H9 (cell line): ENCODE data around the gene CCDC149. TPM values are rescaled to one million over a fixed set of nuclear protein-coding genes. Genes with fewer than 3 reads are reported as not detected.

ENCODE experiments used
- DNase-seq: peaks from one replicate; pipeline ENCODE4 v3.0.0-alpha.2; 2017
- H2AFZ ChIP-seq: one replicate; pipeline ENCODE4 v1.6.1; 2013; ENCODE audit warnings: mild to moderate bottlenecking, low read length, control low read depth, moderate library complexity
- H2AK5ac ChIP-seq: 2 replicates; pipeline ENCODE4 v1.6.1; 2013; ENCODE audit warnings: low read length, control low read depth, mixed read lengths; ENCODE audit not compliant: insufficient read length
- H2BK120ac ChIP-seq: one replicate; pipeline ENCODE4 v1.6.1; 2013; ENCODE audit warnings: low read depth, mild to moderate bottlenecking, low read length, control low read depth, inconsistent platforms; ENCODE audit not compliant: poor library complexity, severe bottlenecking
- H2BK12ac ChIP-seq: 2 replicates; pipeline ENCODE4 v1.6.1; 2013; ENCODE audit warnings: low read length, control low read depth, mixed read lengths, low read depth; ENCODE audit not compliant: insufficient read length
- H2BK15ac ChIP-seq: 2 replicates; pipeline ENCODE4 v1.6.1; 2013; ENCODE audit warnings: low read depth, low read length, control low read depth
- H2BK20ac ChIP-seq: one replicate; pipeline ENCODE4 v1.6.1; 2013; ENCODE audit warnings: low read depth, mild to moderate bottlenecking, low read length, control low read depth, inconsistent platforms; ENCODE audit not compliant: poor library complexity, severe bottlenecking
- H2BK5ac ChIP-seq: 2 replicates; pipeline ENCODE4 v1.6.1; 2013; ENCODE audit warnings: low read length, control low read depth, mixed read lengths; ENCODE audit not compliant: insufficient read length
- H3K14ac ChIP-seq: 2 replicates; pipeline ENCODE4 v1.6.1; 2013; ENCODE audit warnings: low read length, control low read depth; ENCODE audit not compliant: insufficient read depth
- H3K18ac ChIP-seq: 2 replicates; pipeline ENCODE4 v1.6.1; 2013; ENCODE audit warnings: low read depth, mild to moderate bottlenecking, mixed read lengths, low read length, control low read depth; ENCODE audit not compliant: insufficient read length
- H3K23ac ChIP-seq: 2 replicates; pipeline ENCODE4 v1.6.1; 2013; ENCODE audit warnings: low read length, control low read depth, mixed read lengths, low read depth; ENCODE audit not compliant: insufficient read length
- H3K23me2 ChIP-seq: 2 replicates; pipeline ENCODE4 v1.6.1; 2013; ENCODE audit warnings: low read depth, mild to moderate bottlenecking, mixed read lengths, low read length, control low read depth; ENCODE audit not compliant: insufficient read length, poor library complexity, severe bottlenecking
- H3K27ac ChIP-seq: 2 replicates; pipeline ENCODE4 v1.5.1; 2013; ENCODE audit warnings: low read length, control low read depth, mixed read lengths, low read depth; ENCODE audit not compliant: insufficient read length
- H3K27me3 ChIP-seq: 2 replicates; pipeline ENCODE4 v1.6.1; 2013; ENCODE audit warnings: low read length, control low read depth, inconsistent platforms; ENCODE audit not compliant: insufficient read depth
- H3K4ac ChIP-seq: 2 replicates; pipeline ENCODE4 v1.6.1; 2013; ENCODE audit warnings: low read depth, mild to moderate bottlenecking, control low read depth, inconsistent platforms, low read length, moderate library complexity
- H3K4me1 ChIP-seq: 2 replicates; pipeline ENCODE4 v1.6.1; 2013; ENCODE audit warnings: low read length, control low read depth, inconsistent platforms; ENCODE audit not compliant: insufficient read depth
- H3K4me2 ChIP-seq: 2 replicates; pipeline ENCODE4 v1.6.1; 2013; ENCODE audit warnings: low read length, control low read depth, mixed read lengths; ENCODE audit not compliant: insufficient read length, insufficient read depth
- H3K56ac ChIP-seq: 2 replicates; pipeline ENCODE4 v1.6.1; 2013; ENCODE audit warnings: low read depth, mild to moderate bottlenecking, mixed read lengths, low read length, control low read depth; ENCODE audit not compliant: insufficient read length
- H3K79me1 ChIP-seq: 2 replicates; pipeline ENCODE4 v1.6.1; 2013; ENCODE audit warnings: low read depth, mild to moderate bottlenecking, moderate library complexity, low read length, control low read depth, inconsistent platforms; ENCODE audit not compliant: insufficient read depth, poor library complexity, severe bottlenecking
- H3K79me2 ChIP-seq: 2 replicates; pipeline ENCODE4 v1.6.1; 2013; ENCODE audit warnings: low read length, control low read depth, inconsistent platforms; ENCODE audit not compliant: insufficient read depth
- H3K9ac ChIP-seq: 2 replicates; pipeline ENCODE4 v1.6.1; 2013; ENCODE audit warnings: low read length, control low read depth, mixed read lengths; ENCODE audit not compliant: insufficient read length; ENCODE audit errors: extremely low read depth
- H3K9me3 ChIP-seq: one replicate; pipeline ENCODE4 v1.6.1; 2013; ENCODE audit warnings: low read depth, low read length, inconsistent platforms; ENCODE audit not compliant: control insufficient read depth
- H3T11ph ChIP-seq: one replicate; pipeline ENCODE4 v1.6.1; 2013; ENCODE audit warnings: mild to moderate bottlenecking, low read length, control low read depth, inconsistent platforms
- H4K20me1 ChIP-seq: one replicate; pipeline ENCODE4 v1.6.1; 2013; ENCODE audit not compliant: control insufficient read depth, insufficient read length, insufficient read depth
- H4K5ac ChIP-seq: 2 replicates; pipeline ENCODE4 v1.6.1; 2013; ENCODE audit warnings: low read depth, mild to moderate bottlenecking, mixed read lengths, low read length, control low read depth; ENCODE audit not compliant: insufficient read length
- H4K8ac ChIP-seq: replicated peaks from 2 replicates; pipeline ENCODE4 v1.6.1; 2013; ENCODE audit warnings: low read length, control low read depth, mixed read lengths, low read depth; ENCODE audit not compliant: insufficient read length
- H4K91ac ChIP-seq: 2 replicates; pipeline ENCODE4 v1.6.1; 2013; ENCODE audit warnings: low read depth, mild to moderate bottlenecking, moderate library complexity, mixed read lengths, low read length, control low read depth; ENCODE audit not compliant: insufficient read length
- H3K27ac Mint-ChIP-seq, 3 experiments: 2 replicates in 2 of 3; 3 replicates in 1 of 3; pipeline ENCODE4 v1.8.0; 2020 to 2021; ENCODE audit warnings: mixed read lengths in 3 of 3, mild to moderate bottlenecking in 1 of 3, moderate library complexity in 1 of 3
- H3K27me3 Mint-ChIP-seq: 2 replicates; pipeline ENCODE4 v1.8.0; 2021; ENCODE audit warnings: low read depth, mild to moderate bottlenecking, moderate library complexity, mixed read lengths
- H3K36me3 Mint-ChIP-seq, 3 experiments: 2 replicates in 2 of 3; 3 replicates in 1 of 3; pipeline ENCODE4 v1.8.0; 2020 to 2021; ENCODE audit warnings: low read depth in 3 of 3, mixed read lengths in 3 of 3; ENCODE audit not compliant: insufficient read depth in 1 of 3
- H3K4me1 Mint-ChIP-seq, 2 experiments: 2 replicates each; pipeline ENCODE4 v1.8.0; 2020; ENCODE audit warnings: mixed read lengths in 2 of 2
- H3K4me3 Mint-ChIP-seq, 2 experiments: 2 replicates in 1 of 2; 3 replicates in 1 of 2; pipeline ENCODE4 v1.8.0; 2020 to 2021; ENCODE audit warnings: mild to moderate bottlenecking in 2 of 2, mixed read lengths in 2 of 2, moderate library complexity in 1 of 2
- H3K9me3 Mint-ChIP-seq, 2 experiments: 2 replicates in 1 of 2; 3 replicates in 1 of 2; pipeline ENCODE4 v1.8.0; 2020; ENCODE audit warnings: mild to moderate bottlenecking in 2 of 2, mixed read lengths in 2 of 2, moderate library complexity in 1 of 2
- WGBS: extraction: QIAGEN DNeasy Blood & Tissue Kit; methylation state at CpG from one replicate; pipeline ENCODE4 v1.1.7; 2013; ENCODE audit warnings: missing lambda C conversion rate, low lambda C conversion rate, mixed read lengths; ENCODE audit not compliant: insufficient read length; ENCODE audit errors: extremely low coverage; 5-methylcytosine and 5-hydroxymethylcytosine counted together
- total RNA-seq: library from RNA; stranded (reverse); gene quantifications from 2 replicates; pipeline ENCODE4 v1.2.1, GENCODE V29; 2021
- TF ChIP-seq, protein P1 (sequence below): fragments of 200-600 bp; sonication (generic); conservative IDR thresholded peaks from 3 replicates; pipeline ENCODE4 v1.8.0; 2021; ENCODE audit warnings: antibody characterized with exemption, mild to moderate bottlenecking

CCDC149 gene
- total RNA-seq, 1 experiment from 2014 or later, result 4.5 TPM

DNA sequence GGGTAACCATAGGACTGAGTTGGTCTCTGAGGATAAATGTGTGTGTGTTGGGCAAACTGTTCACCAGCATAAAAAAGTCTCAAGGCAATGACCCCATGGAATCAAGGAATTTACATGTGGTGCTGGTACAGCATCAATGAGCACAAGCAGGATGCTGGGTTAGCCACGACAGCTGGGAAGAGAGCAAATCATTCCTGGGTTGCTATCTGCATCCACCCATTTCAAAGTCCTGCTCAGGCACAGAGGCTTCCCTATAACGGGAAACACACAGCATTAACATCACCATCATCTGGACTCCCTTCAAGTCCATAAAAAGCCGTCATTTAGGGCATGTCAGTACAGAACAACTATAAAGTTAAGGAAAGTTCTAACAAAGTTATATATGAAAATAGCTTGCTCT is 41.6 kb downstream of the CCDC149 start:
- no peak for DNase-seq
- Histone ChIP-seq H3K27ac (no peak overlapping the region), H3K79me2 (no peaks in the 10 kb centered on the region), H3K14ac (no peak overlapping the region), H3K56ac (no peak overlapping the region), H3K18ac (no peak overlapping the region), H4K8ac (no peak overlapping the region), H2BK12ac (no peak overlapping the region), H4K91ac (no peak overlapping the region), H3K9ac (no peak overlapping the region), H3K4me1 (peaks cover 8% of the 10 kb centered on the region; the same call in 1 of the 2 replicates), H2AK5ac (no peak overlapping the region), H2BK120ac (no peak overlapping the region), H4K5ac (no peak overlapping the region), H2BK15ac (no peak overlapping the region), H2BK5ac (no peak overlapping the region), H3T11ph (no peak overlapping the region), H3K23ac (no peak overlapping the region), H2AFZ (no peak overlapping the region), H3K79me1 (no peaks in the 10 kb centered on the region), H3K23me2 (no peaks in the 10 kb centered on the region), H3K9me3 (no peaks in the 10 kb centered on the region), H2BK20ac (no peak overlapping the region), H3K4ac (no peak overlapping the region), H3K27me3 (no peaks in the 10 kb centered on the region), H4K20me1 (no peaks in the 10 kb centered on the region), H3K4me2 (no peak overlapping the region)
- TF ChIP-seq, protein P1, sequence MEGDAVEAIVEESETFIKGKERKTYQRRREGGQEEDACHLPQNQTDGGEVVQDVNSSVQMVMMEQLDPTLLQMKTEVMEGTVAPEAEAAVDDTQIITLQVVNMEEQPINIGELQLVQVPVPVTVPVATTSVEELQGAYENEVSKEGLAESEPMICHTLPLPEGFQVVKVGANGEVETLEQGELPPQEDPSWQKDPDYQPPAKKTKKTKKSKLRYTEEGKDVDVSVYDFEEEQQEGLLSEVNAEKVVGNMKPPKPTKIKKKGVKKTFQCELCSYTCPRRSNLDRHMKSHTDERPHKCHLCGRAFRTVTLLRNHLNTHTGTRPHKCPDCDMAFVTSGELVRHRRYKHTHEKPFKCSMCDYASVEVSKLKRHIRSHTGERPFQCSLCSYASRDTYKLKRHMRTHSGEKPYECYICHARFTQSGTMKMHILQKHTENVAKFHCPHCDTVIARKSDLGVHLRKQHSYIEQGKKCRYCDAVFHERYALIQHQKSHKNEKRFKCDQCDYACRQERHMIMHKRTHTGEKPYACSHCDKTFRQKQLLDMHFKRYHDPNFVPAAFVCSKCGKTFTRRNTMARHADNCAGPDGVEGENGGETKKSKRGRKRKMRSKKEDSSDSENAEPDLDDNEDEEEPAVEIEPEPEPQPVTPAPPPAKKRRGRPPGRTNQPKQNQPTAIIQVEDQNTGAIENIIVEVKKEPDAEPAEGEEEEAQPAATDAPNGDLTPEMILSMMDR, result no peak
- Mint-ChIP-seq H3K27me3 (no peaks in the 10 kb centered on the region), H3K4me1 (peaks cover 25 to 33% of the 10 kb centered on the region in 2 experiments), H3K36me3 (peaks cover 3 to 8% (median 3%) of the 10 kb centered on the region in 3 experiments; a peak in 5 of 7 replicates), H3K4me3 (no peak overlapping the region), H3K27ac (no peak overlapping the region), H3K9me3 (0 out of 5 replicates have a peak, but pooled peaks cover 0 to 2% of the 10 kb centered on the region in 2 experiments)
- no CpG with 5 or more reads among the region's 3 CpGs for WGBS
